ENCODE results near the gene ABR.
"Not testable (repeated sequence)": the region's sequence is repeated elsewhere in the genome, so short reads cannot be mapped to it uniquely, and the experiment has no call there.

The ABR gene

DNA sequence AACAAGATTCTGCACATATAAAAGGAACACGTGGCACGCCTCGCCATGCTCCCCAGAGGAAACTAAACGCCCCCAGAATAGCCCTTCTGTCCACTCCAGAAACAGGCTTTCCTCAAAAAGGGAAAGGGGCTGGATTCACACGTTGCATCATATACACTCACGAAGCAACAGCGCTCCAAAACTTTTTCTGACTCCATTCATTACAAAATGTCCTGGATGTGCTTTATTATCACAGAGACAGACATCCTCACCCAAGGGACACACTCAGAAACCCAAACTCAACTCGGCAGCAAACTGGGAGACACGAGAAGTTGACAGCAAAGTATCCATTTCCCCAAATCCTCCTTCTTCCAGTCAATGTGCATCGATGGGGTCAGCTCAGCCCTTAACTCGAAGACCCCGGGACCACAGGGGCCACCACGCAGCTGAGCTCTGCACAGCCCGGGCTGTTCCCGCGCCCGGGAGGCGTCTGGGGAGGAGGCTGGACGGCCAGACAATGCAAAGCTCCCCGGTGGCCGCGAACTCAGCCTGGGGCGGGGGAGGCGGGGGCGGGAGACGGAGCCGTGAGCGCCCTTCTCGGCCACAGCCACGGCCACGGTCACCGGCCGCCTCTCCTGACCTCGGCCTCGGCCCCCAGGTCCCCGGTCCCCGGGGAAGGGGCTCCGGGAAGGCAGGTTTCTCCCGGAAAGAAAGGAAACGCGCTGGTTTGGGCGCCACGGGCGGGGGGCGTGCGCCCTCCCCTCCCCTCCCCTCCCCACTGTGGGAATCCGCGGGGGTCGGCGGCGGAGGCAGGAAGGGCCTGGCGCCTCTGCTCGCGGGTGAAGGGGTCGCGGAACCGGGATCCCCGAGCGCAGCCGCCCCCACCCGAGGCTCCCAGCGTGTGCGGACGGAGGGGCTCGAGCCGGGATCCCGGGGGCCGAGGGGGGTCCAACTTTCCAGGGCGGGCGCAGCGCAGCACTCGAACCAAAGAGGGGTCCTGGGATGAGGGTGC, 201.4 kb downstream of the ABR start:
- DNase-seq: peak; percentile 77

DNA sequence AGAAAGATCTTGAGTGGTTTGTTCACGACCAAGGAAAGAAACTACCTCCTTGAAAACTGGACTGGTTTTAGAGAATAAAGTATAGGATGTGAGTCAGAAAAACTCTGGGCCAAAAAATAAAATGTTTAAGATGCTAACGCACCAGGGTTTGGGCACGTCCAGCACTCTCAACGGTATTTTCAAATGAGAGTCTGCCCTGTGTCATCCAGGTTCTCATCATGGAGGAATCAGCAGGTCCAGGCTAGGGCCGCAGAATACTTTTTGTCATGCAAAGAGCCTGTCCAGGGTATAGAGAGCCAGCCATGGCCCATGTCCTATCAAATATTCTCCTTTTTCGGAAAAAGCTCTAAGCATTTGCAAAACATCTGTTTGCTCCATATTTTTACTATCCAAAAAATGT, 202.6 kb downstream of the ABR start:
- peak; percentile 45 for DNase-seq

GRCh38 chr17:976312-976711, 203.5 kb downstream of the ABR start:
- DNase-seq: no peak

GRCh38 chr17:975371-975915, 204.3 kb downstream of the ABR start:
- DNase-seq: peak; percentile 62

GRCh38 chr17:974778-975177, 205.0 kb downstream of the ABR start:
- DNase-seq: not testable (repeated sequence)

DNA sequence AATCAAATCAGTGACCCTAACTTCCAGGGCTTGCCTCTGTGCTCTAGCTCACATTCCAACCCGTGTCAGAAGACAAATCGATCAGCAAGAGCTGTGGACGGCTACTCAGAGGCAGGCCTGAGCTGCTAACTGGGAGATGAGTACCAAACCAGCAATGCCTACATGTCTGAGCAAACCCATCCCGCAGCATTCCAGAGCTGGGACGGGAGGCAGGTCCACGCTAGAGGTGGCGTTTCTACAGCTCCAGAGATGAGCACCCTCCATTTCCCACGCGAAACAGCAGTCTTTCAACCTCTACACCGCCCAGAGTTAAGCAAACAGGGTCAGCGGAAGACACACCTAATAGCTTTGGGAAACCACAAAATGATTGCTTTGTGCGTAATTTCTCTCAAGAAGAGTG, 206.7 kb downstream of the ABR start:
- DNase-seq: no peak

GRCh38 chr17:971861-972260, 207.9 kb downstream of the ABR start:
- DNase-seq: not testable (repeated sequence)

GRCh38 chr17:970364-970763, 209.4 kb downstream of the ABR start:
- no peak for DNase-seq

DNA sequence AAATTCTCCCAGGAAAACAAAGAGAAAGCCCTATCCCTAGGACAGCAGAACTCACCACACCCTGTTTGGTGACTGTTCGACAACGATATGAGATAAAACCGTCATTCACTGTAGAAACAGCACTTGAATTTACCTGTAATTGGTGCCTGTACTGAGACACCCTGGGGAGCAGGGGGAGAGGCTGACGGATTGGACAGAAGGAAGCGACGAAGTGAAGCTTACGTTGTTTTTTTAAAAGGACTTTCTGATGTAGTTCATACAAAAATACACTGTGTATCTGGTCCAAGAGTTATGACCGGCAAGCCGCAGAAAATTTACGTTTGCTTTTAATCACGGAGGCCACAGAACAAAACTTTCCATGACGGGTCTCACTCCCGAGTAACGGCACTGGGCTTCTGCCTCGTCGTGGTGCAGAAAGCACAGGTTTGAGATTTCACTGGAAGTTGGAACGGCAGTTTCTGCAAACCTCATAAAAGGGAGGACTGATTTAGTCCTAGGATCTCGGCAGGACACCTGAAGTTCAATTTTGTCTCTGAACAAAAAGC, 209.9 kb downstream of the ABR start:
- DNase-seq: peak; percentile 52

GRCh38 chr17:968812-969730, 210.7 kb downstream of the ABR start:
- DNase-seq: peak; percentile 73

- DNase-seq: no peak
These were observed 212.7 kb downstream of the ABR start for GRCh38 chr17:967122-967521.

DNA sequence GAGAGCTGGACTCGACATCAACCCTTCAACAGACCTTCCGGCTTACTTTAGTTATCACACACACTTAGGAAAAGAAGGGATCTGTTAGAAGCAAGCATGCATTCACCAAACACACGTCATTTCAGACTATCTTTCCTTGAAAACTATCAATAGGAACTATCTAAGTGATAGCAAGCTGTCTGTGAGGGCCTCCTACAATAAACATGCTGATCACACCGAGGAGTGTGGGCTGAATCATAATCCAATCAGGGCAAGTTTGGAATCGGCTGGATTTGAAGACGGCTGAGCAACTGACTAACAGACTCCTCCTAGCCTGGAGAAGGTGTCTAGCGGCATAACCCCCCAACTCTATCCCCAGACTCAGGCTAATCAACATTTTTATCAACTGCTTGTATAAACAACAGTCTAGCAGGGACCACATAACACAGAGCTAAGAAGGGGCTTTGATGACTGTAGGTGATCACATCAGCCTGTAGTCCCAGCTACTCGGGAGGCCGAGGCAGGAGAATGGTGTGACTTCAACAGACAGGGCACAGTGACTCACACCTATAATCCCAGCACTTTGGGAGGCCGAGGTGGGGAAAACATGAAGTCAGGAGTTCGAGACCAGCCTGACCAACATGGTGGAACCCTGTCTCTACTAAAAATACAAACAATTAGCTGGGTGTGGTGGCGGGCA, 214.3 kb downstream of the ABR start:
- peak; percentile 70 for DNase-seq

DNA sequence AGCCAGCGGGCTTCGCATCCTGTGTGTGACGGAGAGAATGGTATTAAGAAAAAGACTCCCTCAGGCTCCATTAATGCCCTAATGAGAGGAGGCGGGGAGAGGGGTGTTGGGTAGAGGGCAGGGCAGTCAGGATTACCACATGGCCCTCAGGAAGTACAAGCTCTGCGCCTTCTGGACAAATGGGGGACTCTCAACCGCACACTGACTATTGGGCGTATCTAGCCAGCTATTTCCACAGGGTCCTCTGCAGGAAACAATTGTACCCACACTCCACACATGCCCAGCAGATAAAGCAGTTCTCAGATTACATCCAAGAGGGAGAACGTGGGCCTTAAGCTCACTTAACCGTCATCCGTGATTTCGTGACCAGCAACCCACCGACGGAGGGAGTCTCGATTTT, 214.9 kb downstream of the ABR start:
- DNase-seq: no peak

DNA sequence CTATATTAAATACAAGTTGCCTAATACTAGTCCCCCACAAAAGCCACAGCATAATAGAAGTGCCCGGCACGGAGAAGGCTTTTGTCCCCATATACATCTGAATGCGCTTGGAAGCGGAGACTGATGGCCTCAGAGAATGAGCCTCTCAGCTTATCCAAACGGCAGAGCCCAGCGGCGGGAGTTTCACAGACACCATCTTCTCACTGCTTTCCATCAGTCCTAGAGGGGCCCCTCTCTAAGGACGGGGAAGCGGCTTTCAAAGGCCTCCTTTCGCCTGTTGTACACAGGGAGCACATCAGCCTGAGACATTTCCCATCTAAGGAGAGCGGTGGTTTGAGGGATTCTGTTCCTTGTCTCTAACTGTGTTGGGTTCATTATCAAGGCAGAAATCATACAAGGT, 217.1 kb downstream of the ABR start:
- no peak for DNase-seq

DNA sequence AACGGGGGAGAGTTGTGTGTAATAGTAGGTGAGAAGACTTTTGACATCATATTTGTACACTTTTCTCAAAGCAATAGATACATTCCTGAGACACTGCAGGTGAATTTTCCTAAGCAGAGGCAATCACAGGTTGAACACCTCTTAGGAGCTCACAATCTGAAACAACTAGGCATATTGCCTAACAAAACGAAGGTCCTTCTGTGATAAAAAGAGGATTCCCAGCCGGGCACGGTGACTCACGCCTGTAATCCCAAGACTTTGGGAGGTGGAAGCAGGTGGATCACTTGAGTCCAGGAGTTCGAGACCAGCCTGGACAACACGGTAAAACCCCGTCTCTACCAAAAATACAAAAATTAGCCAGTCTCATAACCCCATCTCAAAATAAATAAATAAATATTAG, 217.6 kb downstream of the ABR start:
- no peak for DNase-seq

- no peak for DNase-seq
These were observed 220.9 kb downstream of the ABR start for GRCh38 chr17:958712-959451.

GRCh38 chr17:957856-958421, 221.8 kb downstream of the ABR start:
- no peak for DNase-seq

DNA sequence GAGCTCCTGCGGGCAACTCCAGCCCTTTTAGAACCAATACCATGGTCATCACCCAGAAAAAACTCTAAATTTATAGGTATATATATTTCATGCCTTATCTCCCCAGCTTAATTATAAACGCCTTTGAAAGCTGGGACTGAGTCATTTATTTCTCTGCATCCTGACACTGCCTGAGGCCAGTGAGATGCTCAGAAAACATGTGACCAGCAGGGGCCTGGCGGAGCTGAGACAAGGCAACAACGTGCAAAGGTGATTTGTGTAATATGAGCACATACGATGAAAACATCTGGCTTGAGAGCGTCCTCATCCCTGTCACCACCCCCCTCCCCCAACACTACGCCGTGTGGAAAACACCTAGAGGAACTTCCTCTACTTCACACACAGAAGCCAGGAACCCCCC, 222.9 kb downstream of the ABR start:
- DNase-seq: peak; percentile 51

DNA sequence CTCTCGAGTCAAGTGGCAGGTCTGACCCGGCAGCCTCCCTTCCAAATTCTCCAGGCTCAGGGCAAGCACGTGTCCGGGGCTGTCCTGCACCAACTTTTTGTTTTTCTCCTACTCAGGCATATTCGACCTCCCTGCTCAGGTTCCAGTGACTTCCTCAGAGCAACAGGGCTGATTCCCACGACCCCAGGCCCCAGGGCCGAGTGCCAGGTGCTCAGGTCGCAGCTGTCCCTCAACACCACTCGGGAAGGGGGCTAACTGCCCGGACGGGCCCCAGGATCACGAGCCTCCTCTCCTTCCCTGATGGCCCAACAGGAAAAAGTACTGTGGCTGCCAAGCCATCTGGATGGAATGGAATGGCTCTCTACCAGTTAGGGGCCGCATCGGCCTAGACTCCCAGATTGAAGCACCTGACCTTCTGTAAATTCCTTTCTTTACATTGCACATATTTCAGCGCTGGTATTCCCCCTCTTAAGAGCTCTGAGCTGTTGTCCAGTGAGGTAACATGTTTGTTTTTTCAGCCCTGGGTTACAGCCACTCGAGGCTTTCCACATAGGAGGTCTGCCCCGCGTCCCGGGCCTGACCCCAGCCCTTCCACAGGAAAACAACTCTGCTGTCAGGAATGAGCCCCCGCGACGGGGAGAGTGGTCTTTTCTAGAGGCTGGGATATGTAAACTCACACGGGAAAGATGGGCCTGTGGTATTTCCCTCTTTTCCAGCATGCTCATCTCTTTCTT, 225.2 kb downstream of the ABR start:
- peak; percentile 70 for DNase-seq

GRCh38 chr17:953767-954166, 226.0 kb downstream of the ABR start:
- no peak for DNase-seq
